ENCODE results near the gene DNASE1L2.

Gene DNASE1L2

GRCh38 chr16:2271848-2272461 is 35.7 kb downstream of the DNASE1L2 start:
- no peak for DNase-seq

- no peak for DNase-seq
Observed at GRCh38 chr16:2273484-2273883, 37.2 kb downstream of the DNASE1L2 start.

GRCh38 chr16:2273931-2274330 is 37.7 kb downstream of the DNASE1L2 start:
- no peak for DNase-seq

GRCh38 chr16:2275476-2276367 is 39.5 kb downstream of the DNASE1L2 start:
- DNase-seq: no peak

- no peak for DNase-seq
Observed at GRCh38 chr16:2276368-2277195, 40.3 kb downstream of the DNASE1L2 start.

GRCh38 chr16:2277466-2278271 is 41.4 kb downstream of the DNASE1L2 start:
- no peak for DNase-seq

- no peak for DNase-seq
Observed at GRCh38 chr16:2278272-2278608, 42.0 kb downstream of the DNASE1L2 start.

- no peak for DNase-seq
Observed at GRCh38 chr16:2278956-2279800, 42.9 kb downstream of the DNASE1L2 start.

- DNase-seq: no peak
Observed at GRCh38 chr16:2280461-2280860, 44.2 kb downstream of the DNASE1L2 start.

- DNase-seq: no peak
Observed at GRCh38 chr16:2280981-2281542, 44.8 kb downstream of the DNASE1L2 start.

- DNase-seq: no peak
Observed at GRCh38 chr16:2282262-2282661, 46.0 kb downstream of the DNASE1L2 start.

GRCh38 chr16:2282866-2283555 is 46.8 kb downstream of the DNASE1L2 start:
- no peak for DNase-seq

- no peak for DNase-seq
Observed at GRCh38 chr16:2284001-2284770, 47.9 kb downstream of the DNASE1L2 start.

- no peak for DNase-seq
Observed at GRCh38 chr16:2284797-2285576, 48.7 kb downstream of the DNASE1L2 start.

- DNase-seq: no peak
Observed at GRCh38 chr16:2285731-2286191, 49.5 kb downstream of the DNASE1L2 start.

GRCh38 chr16:2286550-2286949 is 50.3 kb downstream of the DNASE1L2 start:
- no peak for DNase-seq

- no peak for DNase-seq
Observed at GRCh38 chr16:2287916-2288547, 51.8 kb downstream of the DNASE1L2 start.

Measured in COR-L47 (cell line).